ENCODE results near the gene RDH14.

RDH14 gene

DNA sequence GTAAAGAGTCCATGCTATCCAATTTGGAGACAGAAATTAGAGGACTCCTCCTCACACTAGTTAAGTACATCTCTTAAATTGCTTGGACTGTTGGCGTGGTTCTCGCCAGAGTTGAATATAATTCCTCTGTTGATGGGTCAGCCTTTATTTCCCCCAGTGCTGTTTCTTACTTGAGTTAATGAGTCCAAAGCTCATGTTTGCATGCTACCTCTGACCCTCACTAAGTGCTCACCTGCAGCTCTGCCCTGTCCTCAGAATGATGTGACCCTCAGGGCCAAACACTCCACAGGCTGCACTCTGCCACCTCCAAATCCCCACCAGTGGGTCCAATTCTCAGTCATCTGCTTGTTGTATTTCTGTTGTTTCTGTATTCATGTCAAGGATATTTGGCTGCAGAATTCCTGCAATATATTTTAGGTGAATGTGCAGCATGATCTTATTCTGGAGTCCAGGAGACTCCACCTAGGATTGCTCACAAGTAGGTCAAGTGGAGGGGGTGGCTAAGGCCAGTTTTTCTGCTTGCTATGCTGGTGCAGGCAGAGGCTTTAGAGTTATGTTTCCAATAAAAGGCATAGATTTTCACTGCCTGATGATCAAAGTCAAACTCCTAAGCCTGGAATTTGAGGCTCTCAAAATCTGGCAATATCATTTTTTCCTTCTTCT is 37.8 kb downstream of the RDH14 start:
- no peak for DNase-seq (ENCODE audit: low read depth, low spot score)

DNA sequence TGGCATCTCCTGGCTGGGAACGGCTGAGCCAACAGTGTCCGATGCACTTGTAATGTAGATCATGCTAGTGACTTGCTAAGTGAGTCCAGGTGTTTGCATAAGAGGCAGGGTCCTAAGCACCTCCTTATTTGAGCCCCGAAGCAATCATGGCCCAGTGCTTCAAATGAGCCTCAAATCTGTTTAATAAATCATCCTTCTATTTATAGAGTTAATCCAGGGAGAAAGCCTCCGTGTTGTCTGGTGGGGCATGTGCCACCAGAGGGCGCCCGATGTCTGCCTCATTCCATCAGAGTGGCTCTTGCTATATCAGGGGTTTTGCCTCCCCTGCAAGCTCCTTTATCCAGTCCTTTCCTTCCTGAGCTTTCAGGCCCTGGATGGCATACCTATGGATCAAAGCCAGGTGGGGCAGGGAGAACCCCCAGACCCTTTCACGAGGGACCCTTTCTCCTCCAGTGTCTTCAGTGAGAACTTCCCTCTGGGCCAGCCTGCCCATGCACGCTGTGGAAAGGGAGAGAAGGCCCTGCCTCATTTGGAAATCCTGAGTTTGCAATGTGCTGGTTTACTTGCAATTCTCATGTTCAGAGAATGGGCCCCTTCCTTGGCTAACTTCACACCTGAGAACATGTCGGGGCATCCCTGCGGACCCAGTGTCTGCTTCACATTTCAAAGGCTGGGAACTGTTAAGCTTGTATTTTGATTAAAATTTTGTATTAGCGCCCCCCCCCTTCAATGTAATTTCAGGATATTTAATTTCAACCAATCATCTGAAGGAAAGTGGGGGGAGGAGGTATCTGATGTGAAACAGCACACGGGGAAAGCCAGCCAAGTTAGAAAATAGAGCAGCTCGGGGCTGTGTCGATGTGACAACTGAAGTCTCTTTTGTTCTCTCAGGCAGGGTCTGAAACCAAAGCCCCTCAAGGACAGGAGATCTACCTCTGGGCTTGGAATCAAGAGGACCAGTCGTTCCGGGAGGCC is 39.7 kb downstream of the RDH14 start:
- peak; percentile 68 for DNase-seq (ENCODE audit: low read depth, low spot score)

DNA sequence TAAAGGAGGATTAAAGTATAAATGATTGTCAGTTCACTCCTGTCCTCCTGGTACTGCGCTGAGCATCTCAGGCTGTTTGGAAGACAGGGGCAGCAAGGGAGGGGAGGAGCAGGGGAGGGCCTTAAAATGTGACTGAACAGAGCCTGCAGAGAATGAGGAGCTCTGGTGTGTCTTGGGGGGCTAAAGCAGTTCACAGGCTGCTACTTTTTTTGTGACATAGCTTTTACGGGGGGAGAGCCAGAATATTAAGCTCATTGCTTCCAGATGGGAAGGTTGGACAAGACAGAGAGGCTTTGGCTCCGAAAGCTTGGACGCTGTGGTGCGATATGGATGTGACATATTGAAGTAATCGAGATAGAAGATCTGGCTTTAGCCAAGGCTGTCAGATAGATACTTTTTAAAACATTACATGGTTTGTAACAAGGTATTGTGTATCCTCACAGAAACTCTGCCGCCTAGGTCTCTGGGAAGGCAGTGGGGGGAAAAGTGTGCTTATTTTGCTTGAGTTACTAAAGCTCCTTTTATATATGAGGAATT is 40.5 kb downstream of the RDH14 start:
- DNase-seq (ENCODE audit: low read depth, low spot score): no peak

DNA sequence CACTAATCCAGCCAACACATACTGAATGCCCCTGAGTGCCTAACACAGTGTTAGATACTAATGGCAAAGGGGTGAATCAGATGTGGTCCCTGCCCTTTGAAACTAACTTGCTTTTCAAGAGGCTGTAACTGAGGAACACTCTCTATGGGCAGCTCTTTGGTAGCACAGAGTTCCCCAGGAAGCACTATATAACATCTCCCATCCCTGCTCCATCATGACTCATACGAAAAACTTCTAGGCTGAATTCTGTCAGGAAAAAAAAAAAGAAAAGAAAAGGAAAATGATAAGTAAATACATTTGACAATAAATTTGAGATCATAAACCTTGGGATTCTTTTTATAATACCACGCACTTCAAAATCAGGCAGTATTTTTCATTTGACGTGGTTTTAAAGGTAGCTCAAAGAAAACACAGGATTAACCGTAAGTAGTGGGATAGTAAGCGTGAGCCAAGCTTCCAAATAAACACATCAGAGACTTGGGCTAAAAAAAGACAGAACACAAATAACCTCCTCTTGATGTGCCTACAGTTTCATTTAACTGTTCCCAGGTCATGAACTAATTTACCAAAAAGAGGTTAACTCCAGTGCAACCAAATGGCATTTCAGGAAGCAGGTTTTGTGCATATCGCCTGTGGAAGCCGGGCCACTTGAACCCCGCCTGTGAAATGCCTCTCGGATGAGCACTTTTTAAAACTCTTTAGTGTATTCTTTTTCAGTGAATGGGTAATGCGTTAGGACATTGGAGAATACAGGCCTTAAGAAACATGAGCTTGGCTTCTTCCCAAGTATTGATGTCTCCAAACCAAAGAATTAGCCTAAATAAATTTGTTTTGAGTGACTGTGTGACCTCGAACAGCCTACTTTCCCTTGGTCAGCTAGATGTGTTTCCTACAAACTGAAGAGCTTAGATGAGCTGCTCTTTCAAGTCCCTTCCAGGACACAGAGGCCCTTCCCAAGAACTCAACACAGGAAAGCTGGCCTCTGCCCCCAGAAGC is 42.0 kb downstream of the RDH14 start:
- no peak for DNase-seq (ENCODE audit: low read depth, low spot score)

DNA sequence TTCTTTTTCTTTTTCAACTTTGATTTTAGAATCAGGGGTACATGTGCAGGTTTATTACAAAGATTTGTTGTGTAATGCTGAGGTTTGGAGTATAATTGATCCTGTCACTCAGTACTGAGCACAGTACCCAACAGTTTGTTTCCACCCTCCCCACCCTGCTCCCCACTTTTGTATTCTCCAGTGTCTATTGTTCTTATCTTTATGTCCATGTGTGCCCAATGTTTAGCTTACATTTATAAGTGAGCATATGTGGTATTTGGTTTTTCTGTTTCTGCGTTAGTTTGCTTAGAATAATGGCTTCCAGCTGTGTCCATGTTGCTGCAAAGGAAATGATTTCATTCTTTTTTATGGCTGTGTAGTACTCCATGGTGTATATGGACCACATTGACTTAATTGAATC is 43.1 kb downstream of the RDH14 start:
- no peak for DNase-seq (ENCODE audit: low read depth, low spot score)

DNA sequence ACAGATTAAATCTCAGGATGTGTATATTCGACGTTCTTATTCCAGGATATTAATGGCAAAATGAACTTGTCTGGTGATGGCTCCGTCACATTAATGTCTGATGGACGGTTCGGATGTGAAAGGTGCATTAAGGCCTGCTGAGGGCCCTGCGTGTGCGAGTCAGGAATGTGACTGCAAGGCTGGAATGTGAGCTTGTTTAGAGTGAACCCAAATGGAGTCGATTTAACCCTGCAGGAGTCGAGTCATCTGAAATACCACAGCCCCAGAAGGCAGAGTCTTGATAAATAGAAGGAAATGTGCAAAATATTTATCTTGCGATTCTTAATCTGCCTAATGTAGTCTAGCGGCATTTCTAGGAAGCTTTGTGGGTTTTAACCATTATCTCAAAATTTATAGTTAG is 44.3 kb downstream of the RDH14 start:
- no peak for DNase-seq (ENCODE audit: low read depth, low spot score)

DNA sequence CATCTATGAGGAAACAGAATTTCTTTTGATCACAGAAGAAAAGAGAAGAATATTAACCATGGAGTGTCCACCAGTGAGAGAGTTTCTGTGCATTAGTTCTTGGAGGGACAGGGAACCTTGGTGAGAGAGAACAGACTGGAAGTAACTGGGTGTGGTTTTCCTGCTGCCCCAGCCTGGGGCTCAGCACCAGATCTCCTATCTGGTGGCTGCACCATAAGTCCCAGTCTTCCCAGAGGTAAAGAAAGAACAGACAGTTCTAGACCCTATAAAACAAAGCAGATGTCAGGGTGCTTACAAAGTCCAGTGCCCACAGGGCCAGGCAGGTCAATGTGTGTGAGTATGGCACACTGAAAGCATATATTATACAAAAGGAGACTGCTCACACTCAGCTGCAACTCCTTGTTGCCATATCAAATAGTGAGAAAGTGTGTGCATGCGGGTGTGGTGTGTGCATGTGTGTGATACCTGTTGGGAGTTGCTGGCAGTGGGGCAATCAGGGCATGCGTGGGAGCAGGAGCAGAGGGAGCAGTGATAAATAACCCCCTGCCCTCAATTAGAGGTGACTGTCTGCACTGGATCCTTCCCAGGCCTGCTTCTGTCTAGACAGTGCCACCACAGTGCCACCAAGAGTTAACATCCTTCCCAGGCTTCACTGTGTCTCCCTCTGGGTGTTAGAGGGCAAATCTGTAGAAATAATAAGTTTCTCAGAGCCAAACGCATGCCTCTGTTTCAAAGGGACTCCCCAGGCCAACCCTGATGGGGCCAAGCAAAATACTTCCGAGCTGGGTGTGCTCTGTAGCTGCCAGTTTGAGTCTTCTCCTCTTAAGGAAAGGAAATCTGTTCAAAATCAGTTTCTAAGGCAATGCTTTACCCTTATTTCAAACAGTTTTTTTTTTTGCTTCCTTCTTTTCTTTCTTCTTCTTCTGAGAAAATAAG is 45.7 kb downstream of the RDH14 start:
- DNase-seq (ENCODE audit: low read depth, low spot score): no peak

DNA sequence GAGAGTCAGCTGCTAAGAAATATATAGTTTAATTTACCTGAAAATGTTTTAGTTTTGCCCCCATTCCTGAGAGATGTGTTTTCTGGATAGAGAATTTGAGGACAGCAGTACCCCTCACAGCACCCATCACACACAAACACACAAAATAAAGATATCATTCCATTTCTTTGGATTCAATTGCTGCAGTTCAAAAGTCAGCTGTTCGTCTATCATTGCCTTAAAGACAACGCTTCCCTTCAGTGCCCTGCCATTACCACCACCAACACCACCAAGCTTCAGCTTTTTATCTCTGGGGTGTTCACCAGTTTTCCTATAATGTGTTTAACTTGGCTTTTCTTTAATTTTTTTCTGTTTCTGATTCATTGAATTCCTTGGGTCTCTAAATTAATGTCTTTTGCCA is 49.7 kb downstream of the RDH14 start:
- no peak for DNase-seq (ENCODE audit: low read depth, low spot score)

DNA sequence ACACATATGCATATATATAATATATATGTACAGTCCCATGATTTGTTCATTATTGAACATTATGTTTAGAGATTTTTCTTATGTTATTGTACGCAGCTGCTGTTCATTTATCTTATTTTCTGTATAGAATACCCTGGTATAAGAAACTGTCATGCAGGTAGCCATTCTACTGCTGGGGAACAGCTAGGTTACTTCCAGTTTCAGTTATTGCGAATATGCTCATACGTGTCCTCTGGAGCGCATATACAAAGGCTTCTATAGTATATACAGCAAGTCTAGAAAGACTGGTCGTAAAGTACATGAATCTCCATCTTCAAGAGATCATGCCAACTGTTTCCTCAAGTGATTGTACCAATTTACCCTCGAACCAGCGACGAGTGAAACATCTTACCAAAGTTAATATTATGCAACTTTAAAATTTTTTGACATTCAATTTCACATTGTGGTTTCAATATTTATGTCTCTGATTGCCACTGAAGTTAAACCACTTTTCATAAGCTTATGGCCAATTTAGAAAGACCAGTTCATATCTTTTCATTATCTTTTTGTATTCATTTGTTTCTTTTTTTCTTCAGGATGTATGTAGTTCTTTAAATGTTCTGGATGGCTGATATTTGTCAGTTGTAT is 53.5 kb downstream of the RDH14 start:
- no peak for DNase-seq (ENCODE audit: low read depth, low spot score)

DNA sequence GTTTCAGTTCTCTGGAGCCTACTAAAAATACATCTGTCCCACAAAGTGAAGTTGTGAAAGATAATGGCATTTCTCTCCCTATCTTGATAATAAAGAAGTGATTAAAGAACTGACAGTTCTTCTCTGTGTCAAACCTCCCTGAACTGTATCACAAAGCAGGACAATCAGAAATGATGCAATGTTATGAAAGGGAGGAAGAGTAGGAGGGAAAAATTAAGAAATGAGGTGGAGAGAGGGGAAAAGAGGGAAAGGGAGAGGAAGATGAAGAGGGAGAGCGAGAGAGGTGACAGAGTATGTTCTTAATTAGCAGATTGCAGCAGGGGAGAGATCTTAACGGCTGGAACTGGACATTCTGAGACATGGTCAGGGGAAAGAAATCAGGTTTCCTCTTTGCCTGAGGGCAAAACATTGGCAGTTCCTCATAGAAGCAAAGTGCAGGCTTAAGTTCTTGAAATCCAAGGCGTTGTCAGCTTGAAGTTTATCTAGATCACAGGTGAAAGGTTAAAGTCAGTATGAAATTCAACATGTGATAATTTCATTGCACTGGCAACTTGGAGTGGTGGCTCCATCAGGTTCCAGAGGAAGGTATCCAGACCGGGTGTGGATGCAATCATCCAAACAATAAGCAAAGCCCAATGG is 54.6 kb downstream of the RDH14 start:
- DNase-seq (ENCODE audit: low read depth, low spot score): no peak

All from brain pericyte (primary cell).